HEK293 (cell line): ENCODE data around the gene NDUFV2.

ENCODE experiments used
- CTCF ChIA-PET: fragments of 350-600 bp; formaldehyde crosslinking; extraction: SDS; loops from one replicate; lab custom pipeline; 2021; ENCODE audit warnings: antibody characterized with exemption; lab: Yijun Ruan, JAX
- POLR2A ChIA-PET: fragments of 300-600 bp; formaldehyde crosslinking; extraction: SDS; loops from one replicate; lab custom pipeline; 2020; ENCODE audit warnings: antibody characterized with exemption, inconsistent platforms; lab: Yijun Ruan, JAX
- H3K27ac ChIP-seq: fragments of 200-500 bp; sonication (Bioruptor generic); 2 replicates; pipeline ENCODE4 v1.5.1; 2014; ENCODE audit warnings: low read depth, low read length, control low read depth, inconsistent platforms; ENCODE audit errors: extremely low read depth
- H3K36me3 ChIP-seq, 2 experiments: fragments of 200-500 bp in 1 of 2; sonication (Bioruptor generic) in 1 of 2; 1 replicate in 1 of 2; 2 replicates in 1 of 2; pipeline ENCODE4 v1.5.1; 2014 to 2017; ENCODE audit warnings: inconsistent platforms in 2 of 2, low read length in 2 of 2; ENCODE audit not compliant: control insufficient read depth in 2 of 2, insufficient read depth in 1 of 2
- H3K4me1 ChIP-seq: fragments of 200-500 bp; sonication (Bioruptor generic); 2 replicates; pipeline ENCODE4 v1.5.1; 2014; ENCODE audit warnings: mild to moderate bottlenecking, low read length, inconsistent platforms; ENCODE audit not compliant: control insufficient read depth, insufficient read depth
- H3K4me3 ChIP-seq: 2 replicates; pipeline ENCODE4 v1.5.1; 2011; ENCODE audit warnings: low read depth, mild to moderate bottlenecking, control low read depth, low read length, moderate library complexity
- H3K9me3 ChIP-seq: fragments of 200-500 bp; sonication (Bioruptor generic); 2 replicates; pipeline ENCODE4 v1.5.1; 2014; ENCODE audit warnings: low read depth, low read length, inconsistent platforms; ENCODE audit not compliant: control insufficient read depth, insufficient read depth
- FEZF1 ChIP-seq: fragments of 450-650 bp; formaldehyde crosslinking; IDR thresholded peaks from 2 replicates; pipeline ENCODE4 v1.5.1; 2016; ENCODE audit warnings: missing biosample characterization, missing genetic modification characterization
- HOXD13 ChIP-seq: sonication (generic); formaldehyde crosslinking; IDR thresholded peaks from 2 replicates; pipeline ENCODE4 v1.8.0; 2022; ENCODE audit warnings: missing genetic modification reagents, borderline replicate concordance
- SCRT2 ChIP-seq: fragments of 450-650 bp; formaldehyde crosslinking; IDR thresholded peaks from 2 replicates; pipeline ENCODE4 v1.5.1; 2016; ENCODE audit warnings: missing biosample characterization, missing genetic modification characterization
- SP2 ChIP-seq: fragments of 450-650 bp; formaldehyde crosslinking; IDR thresholded peaks from 2 replicates; pipeline ENCODE4 v1.5.1; 2016; ENCODE audit warnings: missing biosample characterization, missing genetic modification characterization
- WT1 ChIP-seq: fragments of 450-650 bp; formaldehyde crosslinking; IDR thresholded peaks from 2 replicates; pipeline ENCODE4 v1.5.1; 2016; ENCODE audit warnings: missing biosample characterization, missing genetic modification characterization
- YY1 ChIP-seq: fragments of 450-650 bp; formaldehyde crosslinking; IDR thresholded peaks from 2 replicates; pipeline ENCODE4 v1.5.1; 2018; ENCODE audit warnings: missing biosample characterization, missing genetic modification characterization
- YY2 ChIP-seq: fragments of 450-650 bp; formaldehyde crosslinking; IDR thresholded peaks from 2 replicates; pipeline ENCODE4 v1.5.1; 2016; ENCODE audit warnings: missing biosample characterization, missing genetic modification characterization
- ZBTB1 ChIP-seq: fragments of 450-650 bp; formaldehyde crosslinking; IDR thresholded peaks from 2 replicates; pipeline ENCODE4 v1.5.1; 2016; ENCODE audit warnings: missing biosample characterization, missing genetic modification characterization
- ZBTB49 ChIP-seq: fragments of 450-650 bp; formaldehyde crosslinking; IDR thresholded peaks from 2 replicates; pipeline ENCODE4 v1.5.1; 2016; ENCODE audit warnings: missing biosample characterization, missing genetic modification characterization, low read depth
- ZFHX2 ChIP-seq: fragments of 450-650 bp; formaldehyde crosslinking; conservative IDR thresholded peaks from 2 replicates; pipeline ENCODE4 v1.5.1; 2016; ENCODE audit warnings: missing biosample characterization, missing genetic modification characterization
- ZFP69B ChIP-seq: fragments of 450-650 bp; formaldehyde crosslinking; IDR thresholded peaks from 2 replicates; pipeline ENCODE4 v1.5.1; 2016; ENCODE audit warnings: missing biosample characterization, missing genetic modification characterization
- ZNF175 ChIP-seq: fragments of 450-650 bp; formaldehyde crosslinking; IDR thresholded peaks from 2 replicates; pipeline ENCODE4 v1.5.1; 2016; ENCODE audit warnings: missing biosample characterization, missing genetic modification characterization
- ZNF214 ChIP-seq: fragments of 450-650 bp; formaldehyde crosslinking; IDR thresholded peaks from 2 replicates; pipeline ENCODE4 v1.5.1; 2017; ENCODE audit warnings: missing biosample characterization, mild to moderate bottlenecking, missing genetic modification characterization, borderline replicate concordance
- ZNF239 ChIP-seq: fragments of 450-650 bp; formaldehyde crosslinking; IDR thresholded peaks from 2 replicates; pipeline ENCODE4 v1.5.1; 2016; ENCODE audit warnings: missing biosample characterization, missing genetic modification characterization
- ZNF311 ChIP-seq: fragments of 450-650 bp; formaldehyde crosslinking; IDR thresholded peaks from 2 replicates; pipeline ENCODE4 v1.5.1; 2017; ENCODE audit warnings: missing biosample characterization, missing genetic modification characterization, borderline replicate concordance
- ZNF324 ChIP-seq: fragments of 450-650 bp; formaldehyde crosslinking; IDR thresholded peaks from 2 replicates; pipeline ENCODE4 v1.5.1; 2016; ENCODE audit warnings: missing biosample characterization, missing genetic modification characterization
- ZNF394 ChIP-seq: fragments of 450-650 bp; formaldehyde crosslinking; IDR thresholded peaks from 2 replicates; pipeline ENCODE4 v1.5.1; 2016; ENCODE audit warnings: missing biosample characterization, missing genetic modification characterization, mild to moderate bottlenecking, moderate library complexity, borderline replicate concordance
- ZNF426 ChIP-seq: fragments of 450-650 bp; formaldehyde crosslinking; IDR thresholded peaks from 2 replicates; pipeline ENCODE4 v1.5.1; 2017; ENCODE audit warnings: missing biosample characterization, missing genetic modification characterization, mild to moderate bottlenecking, inconsistent platforms, moderate library complexity
- ZNF473 ChIP-seq: fragments of 450-650 bp; formaldehyde crosslinking; IDR thresholded peaks from 2 replicates; pipeline ENCODE4 v1.5.1; 2017; ENCODE audit warnings: missing biosample characterization, missing genetic modification characterization
- ZNF48 ChIP-seq: fragments of 450-650 bp; formaldehyde crosslinking; IDR thresholded peaks from 2 replicates; pipeline ENCODE4 v1.5.1; 2016; ENCODE audit warnings: missing biosample characterization, missing genetic modification characterization
- ZNF549 ChIP-seq: fragments of 450-650 bp; IDR thresholded peaks from 2 replicates; pipeline ENCODE4 v1.5.1; 2018; ENCODE audit warnings: missing biosample characterization, missing genetic modification characterization, mild to moderate bottlenecking, inconsistent platforms, moderate library complexity
- ZNF610 ChIP-seq: fragments of 450-650 bp; formaldehyde crosslinking; IDR thresholded peaks from 2 replicates; pipeline ENCODE4 v1.5.1; 2016; ENCODE audit warnings: missing biosample characterization, missing genetic modification characterization, borderline replicate concordance
- ZNF629 ChIP-seq: fragments of 450-650 bp; formaldehyde crosslinking; IDR thresholded peaks from 2 replicates; pipeline ENCODE4 v1.5.1; 2017; ENCODE audit warnings: missing biosample characterization, missing genetic modification characterization
- ZNF660 ChIP-seq: fragments of 450-650 bp; IDR thresholded peaks from 2 replicates; pipeline ENCODE4 v1.5.1; 2018; ENCODE audit warnings: missing biosample characterization, mild to moderate bottlenecking, missing genetic modification characterization
- ZNF664 ChIP-seq: fragments of 450-650 bp; formaldehyde crosslinking; IDR thresholded peaks from 2 replicates; pipeline ENCODE4 v1.5.1; 2016; ENCODE audit warnings: missing biosample characterization, missing genetic modification characterization
- ZNF670 ChIP-seq: fragments of 450-650 bp; formaldehyde crosslinking; IDR thresholded peaks from 2 replicates; pipeline ENCODE4 v1.5.1; 2016; ENCODE audit warnings: missing biosample characterization, missing genetic modification characterization, low read depth
- ZNF677 ChIP-seq: fragments of 450-650 bp; IDR thresholded peaks from 2 replicates; pipeline ENCODE4 v1.5.0; 2018; ENCODE audit warnings: missing biosample characterization, mild to moderate bottlenecking, missing genetic modification characterization, moderate library complexity
- ZNF76 ChIP-seq: fragments of 450-650 bp; formaldehyde crosslinking; IDR thresholded peaks from 2 replicates; pipeline ENCODE4; 2016; ENCODE audit warnings: low read depth, missing biosample characterization, missing genetic modification characterization, borderline replicate concordance
- ZNF776 ChIP-seq: fragments of 450-650 bp; formaldehyde crosslinking; IDR thresholded peaks from 2 replicates; pipeline ENCODE4 v1.5.0; 2017; ENCODE audit warnings: missing biosample characterization, missing genetic modification characterization, borderline replicate concordance
- ZXDB ChIP-seq: fragments of 450-650 bp; formaldehyde crosslinking; IDR thresholded peaks from 2 replicates; pipeline ENCODE4 v1.5.1; 2016; ENCODE audit warnings: missing biosample characterization, missing genetic modification characterization

The NDUFV2 gene

GRCh38 chr18:9117980-9118841 is 15.7 kb downstream of the NDUFV2 start:
- CTCF ChIA-PET: interaction anchor here (0.6 to 0.8 kb wide), 3 partner anchors 13 to 303 kb away, joined by 3 read pairs; no protein-coding TSS in a partner anchor
- POLR2A ChIA-PET: interaction anchor here (2.3 to 3.0 kb wide), 2 partner anchors 15 to 18 kb away, joined by 11 to 13 read pairs; partner anchors contain the start of genes ANKRD12 and NDUFV2
- TF ChIP-seq ZNF549: no peak
- peak; percentile 57 for TF ChIP-seq ZNF664 (tag by site-specific recombination)
- TF ChIP-seq ZBTB1 (tag by site-specific recombination): no peak
- TF ChIP-seq FEZF1 (tag by site-specific recombination): peak; percentile 39; the same call in 1 of the 2 replicates
- TF ChIP-seq SCRT2 (tag by site-specific recombination): 0 out of 2 replicates have a peak, but pooled peaks have one; percentile 17
- no peak for TF ChIP-seq ZFHX2 (tag by site-specific recombination)
- no peak for TF ChIP-seq SP2 (tag by site-specific recombination)
- no peak for TF ChIP-seq ZXDB (tag by site-specific recombination)
- TF ChIP-seq ZNF776 (tag by site-specific recombination): no peak
- TF ChIP-seq ZNF311 (tag by site-specific recombination): no peak
- no peak for TF ChIP-seq WT1 (tag by site-specific recombination)
- no peak for TF ChIP-seq YY1 (tag by site-specific recombination)
- no peak for TF ChIP-seq ZNF610 (tag by site-specific recombination)
- TF ChIP-seq ZNF76 (tag by site-specific recombination): no peak
- no peak for TF ChIP-seq ZNF239 (tag by site-specific recombination)
- Histone ChIP-seq H3K9me3 (no peaks in the 10 kb centered on the region), H3K4me1 (peaks cover 3% of the 10 kb centered on the region; the same call in 1 of the 2 replicates), H3K4me3 (no peak overlapping the region), H3K27ac (no peak overlapping the region), H3K36me3 (peaks cover 27 to 32% of the 10 kb centered on the region in 2 experiments)

- POLR2A ChIA-PET: no interaction called here
- Histone ChIP-seq H3K9me3 (no peaks in the 10 kb centered on the region), H3K4me3 (no peak overlapping the region), H3K36me3 (peaks cover 36 to 54% of the 10 kb centered on the region in 2 experiments), H3K4me1 (peaks cover 3% of the 10 kb centered on the region; the same call in 1 of the 2 replicates)
- TF ChIP-seq ZNF394 (tag by site-specific recombination) (no peak), YY2 (tag by site-specific recombination) (no peak), ZNF473 (tag by site-specific recombination) (no peak), ZNF48 (tag by site-specific recombination) (no peak), ZNF175 (tag by site-specific recombination) (no peak), ZNF629 (tag by site-specific recombination) (no peak), ZNF677 (tag by site-specific recombination) (no peak), HOXD13 (CRISPR knock-in tag) (no peak), ZBTB49 (no peak), ZNF670 (no peak), ZNF660 (tag by site-specific recombination) (no peak), ZFP69B (tag by site-specific recombination) (no peak), ZNF324 (tag by site-specific recombination) (no peak), ZNF426 (tag by site-specific recombination) (no peak), ZNF214 (no peak)
- TF ChIP-seq, all 188 proteins: peak for 0
- CTCF ChIA-PET: interaction anchor here (1.5 kb wide), 1 partner anchor 47 kb away, joined by 6 read pairs; no protein-coding TSS in a partner anchor
- H3K27ac ChIP-seq: no peak overlapping the region
Measured at GRCh38 chr18:9120796-9121195, 18.3 kb downstream of the NDUFV2 start.
